D341Med (cell line): ENCODE results near the gene FAM81A.
A peak's percentile ranks its signal among the peaks of the same experiment; 100 is the strongest.
"Not testable (repeated sequence)": the region's sequence is repeated elsewhere in the genome, so short reads cannot be mapped to it uniquely, and the experiment has no call there.

ENCODE experiments used
- DNase-seq: peaks from one replicate; pipeline ENCODE4 v3.0.0; 2012; ENCODE audit warnings: low spot score

The FAM81A gene

DNA sequence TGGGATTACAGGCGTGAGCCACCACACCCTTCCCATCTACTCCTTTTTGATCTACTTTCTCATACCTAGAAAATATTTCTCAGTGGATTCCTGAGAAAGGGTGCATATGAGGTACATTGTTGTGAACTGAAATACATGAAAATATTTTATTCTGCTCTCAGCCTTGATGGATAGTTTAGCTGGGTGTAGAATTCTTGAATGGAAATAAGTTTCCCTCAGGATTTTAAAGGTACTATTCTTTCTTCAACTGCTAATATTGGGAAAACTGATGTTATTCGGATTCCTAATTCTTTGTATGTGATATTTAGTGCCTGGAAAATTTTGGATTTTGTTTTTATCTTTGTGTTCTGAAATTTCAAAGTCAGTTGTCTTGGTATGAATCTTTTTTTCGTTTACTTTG is 9.1 kb upstream of the FAM81A start:
- DNase-seq, result not testable (repeated sequence)

DNA sequence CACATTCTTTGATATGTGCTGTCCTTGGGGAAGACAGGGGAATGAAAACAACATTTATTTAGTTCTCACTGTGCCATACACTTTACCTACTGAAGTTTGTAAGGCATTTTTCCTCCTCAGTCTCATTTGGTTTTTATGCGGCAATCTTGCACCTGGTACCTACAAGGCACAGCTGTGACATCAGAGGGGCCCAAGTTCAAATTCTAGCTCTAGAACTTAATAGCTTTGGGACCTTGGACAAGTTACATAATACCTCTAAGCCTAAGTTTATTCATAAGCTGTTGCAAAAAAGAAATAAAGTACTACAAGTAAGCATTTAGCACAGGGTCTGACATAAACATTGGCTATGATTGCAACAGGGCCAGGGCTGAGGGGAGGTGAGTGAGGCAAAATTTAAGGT is 5.6 kb upstream of the FAM81A start:
- no peak for DNase-seq

DNA sequence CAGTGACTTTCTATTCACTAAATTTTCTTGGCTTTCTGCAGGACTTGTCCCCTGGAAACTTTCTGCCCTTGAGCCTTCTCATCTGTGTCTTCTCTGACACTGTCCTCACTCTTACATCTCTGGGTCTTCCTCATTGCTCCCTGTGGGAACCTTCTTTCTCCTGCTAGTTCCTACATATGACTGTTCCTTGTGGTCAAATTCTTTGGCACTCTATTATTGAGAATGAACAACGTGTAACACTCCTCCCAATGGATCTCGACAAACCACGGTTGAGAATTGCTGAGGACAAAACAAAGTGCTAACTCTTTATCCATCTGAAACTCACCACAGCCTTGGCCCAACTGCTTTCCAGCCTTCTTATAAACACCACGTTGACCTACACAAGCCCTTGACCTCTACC is 3.5 kb upstream of the FAM81A start:
- DNase-seq, result no peak

GRCh38 chr15:59436774-59437141 is 1.2 kb upstream of the FAM81A start:
- no peak for DNase-seq

DNA sequence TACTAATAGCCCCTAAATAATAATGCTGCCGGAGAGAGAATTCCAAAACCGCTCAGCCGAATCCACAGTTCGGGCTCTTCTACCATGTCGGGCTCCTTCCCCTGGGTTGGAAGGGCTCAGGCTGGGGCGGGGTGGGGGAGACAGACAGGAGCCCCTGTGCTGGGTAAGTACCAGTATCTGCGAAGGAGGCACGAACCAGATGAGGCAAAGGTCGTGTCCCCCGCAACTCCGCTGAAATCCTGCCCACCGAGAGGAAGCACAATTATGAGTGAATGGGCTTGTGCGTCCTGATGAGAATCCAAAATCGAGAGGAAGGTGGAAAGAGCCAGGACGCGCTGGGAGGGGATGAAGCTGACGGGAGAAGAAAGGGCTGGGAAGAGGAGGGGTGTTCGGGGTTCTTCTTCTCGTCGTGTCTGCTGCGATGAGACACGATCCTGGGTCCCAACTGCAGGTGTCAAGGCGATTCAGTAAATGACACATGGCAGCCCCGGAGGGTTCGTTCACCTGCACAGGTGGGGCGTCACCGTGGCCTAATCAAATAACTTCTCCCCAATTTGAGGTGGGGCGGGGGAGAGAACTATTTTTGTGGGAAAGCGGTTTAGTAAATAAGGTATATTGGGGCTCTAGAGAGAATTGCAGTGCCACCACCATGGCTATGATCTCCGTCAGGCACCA is 707 bp upstream of the FAM81A start:
- DNase-seq, result peak; percentile 37

GRCh38 chr15:59438625-59439290 is 772 bp downstream of the FAM81A start:
- DNase-seq, result no peak

- DNase-seq, result no peak
Measured at GRCh38 chr15:59439576-59439975, 1.6 kb downstream of the FAM81A start.

DNA sequence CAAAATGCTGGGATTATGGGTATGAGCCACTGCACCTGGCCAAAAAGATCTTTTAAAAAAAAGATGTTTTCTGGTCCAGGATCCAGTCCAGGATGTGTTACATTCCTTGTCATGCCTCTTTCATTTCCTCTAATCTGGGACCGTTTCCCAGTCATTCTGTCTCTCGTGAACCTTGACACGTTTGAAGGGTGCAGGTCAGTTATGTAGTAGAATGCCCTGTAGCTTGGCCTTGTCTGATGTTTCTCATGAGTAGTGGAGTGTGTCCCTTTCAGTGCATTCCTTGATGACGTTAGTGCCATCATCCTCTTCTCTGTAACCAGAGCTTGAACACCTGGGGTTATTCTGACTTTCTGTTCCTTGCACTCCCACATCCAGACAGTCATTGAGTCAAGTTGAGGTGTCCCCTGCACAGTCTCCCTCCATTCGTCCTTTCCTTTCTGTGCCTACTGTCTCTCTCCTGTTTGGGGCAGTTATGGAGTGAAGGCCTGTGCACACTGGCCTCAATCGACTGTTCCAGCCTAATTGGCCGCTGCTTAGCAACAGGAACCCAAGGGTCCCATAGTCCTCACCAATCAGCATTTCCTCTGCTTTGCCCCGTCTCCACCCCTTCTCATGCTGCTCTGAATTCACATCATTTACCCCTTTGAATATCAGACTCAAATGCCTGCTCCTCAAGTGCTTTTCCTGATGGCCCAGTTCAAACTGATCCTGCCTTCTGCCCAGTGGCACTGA is 5.5 kb downstream of the FAM81A start:
- no peak for DNase-seq

GRCh38 chr15:59444081-59444835 is 6.3 kb downstream of the FAM81A start:
- DNase-seq, result no peak

- no peak for DNase-seq
Measured at GRCh38 chr15:59444980-59445545, 7.1 kb downstream of the FAM81A start.

DNA sequence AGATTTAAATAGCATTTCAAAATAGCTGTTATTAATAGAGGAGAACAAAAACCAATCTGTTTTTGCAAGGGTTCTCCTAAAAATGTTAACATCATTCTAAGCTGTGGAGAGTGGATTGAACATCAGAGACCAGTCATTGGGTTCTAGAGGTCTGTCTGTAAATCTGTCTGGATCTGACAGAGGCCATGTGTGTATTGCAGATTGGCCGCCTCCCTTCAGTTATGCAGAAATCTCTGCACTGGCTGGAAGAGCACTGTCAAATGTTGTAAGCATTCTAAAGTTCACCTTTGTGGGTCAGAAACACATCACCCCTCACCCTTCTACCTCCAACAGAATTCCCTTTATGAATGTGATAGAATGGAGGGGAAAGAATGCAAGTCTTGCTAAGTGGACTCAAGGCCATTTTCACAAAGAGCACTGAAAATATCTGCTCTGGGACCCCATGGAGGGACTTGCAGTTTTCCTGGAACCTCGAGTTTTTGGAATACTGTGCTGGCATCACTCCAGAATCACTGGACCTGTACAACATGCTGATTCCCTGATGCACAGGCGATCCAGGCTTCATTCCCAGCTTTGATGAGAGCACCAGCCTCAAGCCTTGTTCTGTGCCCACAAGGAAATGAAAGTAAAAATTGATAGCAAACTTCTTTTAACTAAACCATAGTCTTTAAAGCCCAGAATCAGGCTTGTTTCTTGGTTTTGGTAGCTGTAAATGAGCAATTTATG is 8.4 kb downstream of the FAM81A start:
- no peak for DNase-seq

GRCh38 chr15:59447367-59447766 is 9.4 kb downstream of the FAM81A start:
- DNase-seq, result no peak

DNA sequence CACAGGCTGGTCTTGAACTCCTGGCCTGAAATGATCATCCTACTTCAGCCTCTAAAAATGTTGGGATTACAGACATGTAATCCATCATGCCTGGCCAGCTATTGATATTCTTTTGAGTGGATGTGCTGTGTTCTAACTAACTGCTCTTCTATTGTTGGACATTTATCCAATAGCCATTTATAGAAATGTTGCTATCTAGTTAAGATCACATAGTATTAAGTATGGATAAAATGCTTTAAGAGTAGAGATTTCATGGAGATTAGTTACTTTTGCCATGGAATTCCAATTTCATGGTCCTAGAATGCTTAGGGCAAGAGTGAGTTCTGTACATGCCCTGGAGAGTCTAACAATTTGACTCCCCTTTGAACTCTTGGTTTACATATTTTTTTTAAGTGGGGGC is 10.9 kb downstream of the FAM81A start:
- no peak for DNase-seq

DNA sequence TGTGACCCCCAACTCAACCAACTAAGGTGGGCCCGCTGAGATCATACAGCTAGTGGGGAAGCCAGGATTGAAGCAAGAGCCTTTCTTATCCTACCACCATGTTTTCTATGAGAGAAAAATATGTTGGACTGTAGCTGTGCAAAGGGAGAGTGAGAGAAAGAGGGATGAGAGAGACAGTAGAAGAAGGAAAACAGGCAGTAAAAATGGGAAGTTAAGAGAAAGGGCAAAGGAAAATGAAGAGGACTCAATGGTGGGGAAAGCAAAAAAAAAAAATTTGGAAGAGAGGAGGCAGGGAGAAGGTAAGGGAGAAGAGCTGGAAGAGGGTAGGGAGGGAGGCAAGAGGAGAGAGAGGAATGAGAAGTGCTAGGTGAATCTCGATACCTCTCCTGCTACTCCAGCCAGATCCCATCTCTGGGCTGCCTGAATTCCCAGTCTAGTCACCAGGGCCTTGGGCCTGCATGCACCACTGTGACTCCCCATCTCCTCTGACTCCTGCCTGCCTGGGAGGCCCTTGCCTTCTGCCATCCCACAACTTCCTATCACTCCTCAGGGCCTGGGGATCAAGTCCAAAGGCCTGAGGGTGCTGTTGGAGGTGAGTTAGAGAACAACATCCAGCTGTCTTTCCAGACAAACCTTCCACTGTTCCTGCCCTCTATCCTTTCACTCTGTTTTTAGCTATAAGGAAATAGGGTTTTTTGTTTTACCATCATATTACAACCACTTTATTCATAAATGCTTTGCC is 15.7 kb downstream of the FAM81A start:
- DNase-seq, result no peak

GRCh38 chr15:59456114-59456513 is 18.1 kb downstream of the FAM81A start:
- DNase-seq, result peak; percentile 43

DNA sequence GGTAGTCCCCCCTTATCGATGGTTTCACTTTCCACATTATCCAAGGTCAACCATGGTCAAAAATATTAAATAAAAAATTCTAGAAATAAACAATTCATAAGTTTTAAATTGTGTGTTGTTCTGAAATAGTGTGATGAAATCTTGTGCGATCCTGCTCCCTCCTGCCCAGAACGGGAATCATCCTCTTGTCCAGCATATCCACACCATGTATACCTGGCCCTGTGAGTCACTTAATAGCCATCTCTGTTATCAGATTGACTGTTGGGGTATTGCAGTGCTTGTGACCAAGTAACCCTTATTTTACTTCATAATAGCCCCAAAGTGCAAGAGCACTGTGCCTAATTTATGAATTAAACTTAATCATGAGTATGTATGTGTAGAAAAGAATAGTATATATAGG is 19.1 kb downstream of the FAM81A start:
- no peak for DNase-seq

- DNase-seq, result no peak
Measured at GRCh38 chr15:59461521-59461920, 23.5 kb downstream of the FAM81A start.

DNA sequence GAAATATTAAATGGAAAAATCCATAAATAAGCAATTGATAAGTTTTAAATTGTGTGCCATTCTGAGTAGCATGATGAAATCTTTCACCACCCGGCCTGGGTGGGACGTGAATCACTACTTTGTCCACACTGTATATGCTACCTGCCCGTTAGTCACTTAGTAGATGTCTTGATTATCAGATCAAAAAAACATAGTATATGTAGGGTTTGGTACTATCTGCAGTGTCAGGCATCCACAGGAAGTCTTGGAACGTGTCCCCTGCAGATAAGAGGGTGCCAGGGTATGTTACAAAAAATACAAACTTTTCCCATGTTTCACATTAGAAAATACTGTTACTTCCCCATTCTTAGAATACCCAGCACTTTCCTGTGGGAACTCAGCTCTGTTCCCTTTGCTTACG is 35.2 kb downstream of the FAM81A start:
- no peak for DNase-seq

GRCh38 chr15:59475161-59475560 is 37.2 kb downstream of the FAM81A start:
- not testable (repeated sequence) for DNase-seq

GRCh38 chr15:59484399-59484798 is 46.4 kb downstream of the FAM81A start:
- no peak for DNase-seq

DNA sequence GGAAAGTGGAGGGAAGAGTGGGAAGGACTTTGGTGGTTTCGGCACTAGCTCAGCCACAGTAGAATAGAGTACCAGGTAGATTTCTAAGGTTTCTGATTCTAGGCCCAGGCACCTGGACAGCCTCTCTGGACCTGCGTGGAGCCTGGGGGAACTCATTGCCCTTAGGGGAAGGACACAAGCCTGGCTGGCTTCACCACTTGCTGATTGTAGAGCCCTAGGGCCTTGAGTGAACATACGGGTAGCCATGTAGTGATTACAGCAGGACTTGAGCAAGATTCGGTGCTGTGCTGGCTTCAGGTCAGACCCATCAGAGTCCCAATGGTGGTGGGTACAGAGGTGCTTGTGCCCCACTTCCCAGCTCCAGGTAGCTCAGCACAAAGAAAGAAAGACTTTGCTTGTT is 47.0 kb downstream of the FAM81A start:
- no peak for DNase-seq
